Vagina (tissue), 2 donors: ENCODE data around the gene OTUD4.

Experiments
- CTCF ChIP-seq, 3 experiments: fragments of 450-650 bp in 2 of 3; fragments of 200-600 bp in 1 of 3; sonication (generic) in 1 of 3; IDR thresholded peaks; one replicate each; pipeline ENCODE4 v1.5.1; 2017 to 2019; ENCODE audit warnings: antibody characterized with exemption in 3 of 3, mild to moderate bottlenecking in 2 of 3, moderate library complexity in 2 of 3
- POLR2A ChIP-seq, 2 donors: fragments of 450-650 bp; IDR thresholded peaks; one replicate each; pipeline ENCODE4 v1.6.1; 2017; ENCODE audit warnings: antibody characterized with exemption in 2 of 2, mild to moderate bottlenecking in 2 of 2, moderate library complexity in 2 of 2
- POLR2AphosphoS5 ChIP-seq, 2 donors: sonication (generic); formaldehyde crosslinking; IDR thresholded peaks; one replicate each; pipeline ENCODE4 v1.9.0; 2017; ENCODE audit warnings: antibody characterized with exemption in 2 of 2, mild to moderate bottlenecking in 2 of 2, low read depth in 1 of 2; ENCODE audit not compliant: insufficient read depth in 1 of 2

- TF ChIP-seq CTCF (IDR thresholded peaks at IDR 0.05) (no peak), POLR2A (IDR thresholded peaks at IDR 0.05) (no peak), POLR2AphosphoS5 (IDR thresholded peaks at IDR 0.05; ENCODE audit: insufficient read depth in 1 of 2, low read depth in 1 of 2) (no peak)
Observed at GRCh38 chr4:145130130-145130529, 50.3 kb downstream of the OTUD4 start.
